HG02840 (cell line): Measurements from ENCODE around the gene CACNG6.
"Not testable (repeated sequence)": the region's sequence is repeated elsewhere in the genome, so short reads cannot be mapped to it uniquely, and the experiment has no call there.

Source experiments
- ATAC-seq: cut with Tn5 transposase; IDR thresholded peaks from one replicate; pipeline ENCODE4 v1.9.1; 2021; ENCODE audit warnings: mild to moderate bottlenecking, moderate library complexity, moderate number of reproducible peaks; ENCODE audit not compliant: unreplicated experiment, low FRiP score

Gene CACNG6

DNA sequence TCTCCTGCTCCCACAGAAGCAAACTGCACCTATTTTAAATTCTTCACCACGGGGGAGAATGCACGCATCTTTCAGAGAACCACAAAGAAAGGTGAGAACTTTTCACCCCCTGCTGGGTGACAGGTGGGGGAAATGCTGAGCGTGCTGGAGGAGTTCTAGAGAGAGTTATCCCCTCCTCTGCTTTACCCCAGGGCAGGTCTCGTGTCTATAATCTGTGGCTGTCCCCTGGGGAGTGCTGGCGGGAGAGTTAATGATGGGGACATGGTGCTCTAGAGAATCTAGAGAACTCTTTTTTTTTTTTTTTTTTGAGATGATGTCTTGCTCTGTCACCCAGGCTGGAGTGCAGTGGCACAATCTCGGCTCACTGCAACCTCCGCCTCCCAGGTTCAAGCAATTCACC is 6.8 kb downstream of the CACNG6 start:
- ATAC-seq = no peak

DNA sequence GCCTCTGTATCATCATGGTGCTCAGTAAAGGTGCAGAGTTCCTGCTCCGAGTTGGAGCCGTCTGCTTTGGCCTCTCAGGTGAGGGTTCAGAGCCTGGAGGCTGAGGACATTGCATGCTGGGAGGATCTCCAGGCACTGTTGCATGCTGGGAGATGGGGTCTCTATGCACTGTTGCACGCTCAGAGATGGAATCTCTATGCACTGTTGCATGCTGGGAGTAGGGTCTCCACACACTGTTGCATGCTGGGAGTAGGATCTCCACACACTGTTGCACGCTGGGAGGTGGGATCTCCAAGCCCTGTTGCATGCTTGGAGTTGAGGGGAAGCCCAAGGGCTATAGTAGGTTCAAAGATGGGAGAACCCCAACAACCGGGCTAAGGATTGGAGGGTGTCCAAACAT is 8.3 kb downstream of the CACNG6 start:
- no peak for ATAC-seq

DNA sequence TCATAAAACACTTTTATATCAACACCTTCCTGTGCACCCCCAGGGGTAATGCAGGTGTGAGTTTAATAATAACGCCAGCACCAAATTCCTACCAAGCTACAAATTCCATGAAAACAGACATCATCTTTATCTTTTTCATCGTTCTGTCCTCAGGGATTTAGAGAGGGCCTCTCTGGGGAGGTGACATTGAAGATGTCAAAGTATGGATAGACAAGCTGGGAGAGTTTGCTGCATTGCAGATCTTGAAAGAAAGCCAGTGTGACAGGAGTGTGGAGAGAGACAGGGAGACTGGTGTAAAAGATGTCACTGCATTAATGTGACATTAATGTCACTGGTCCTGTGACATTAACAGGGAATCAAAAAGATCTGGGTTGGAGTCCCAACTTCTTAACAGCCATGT is 10.1 kb downstream of the CACNG6 start:
- no peak for ATAC-seq

DNA sequence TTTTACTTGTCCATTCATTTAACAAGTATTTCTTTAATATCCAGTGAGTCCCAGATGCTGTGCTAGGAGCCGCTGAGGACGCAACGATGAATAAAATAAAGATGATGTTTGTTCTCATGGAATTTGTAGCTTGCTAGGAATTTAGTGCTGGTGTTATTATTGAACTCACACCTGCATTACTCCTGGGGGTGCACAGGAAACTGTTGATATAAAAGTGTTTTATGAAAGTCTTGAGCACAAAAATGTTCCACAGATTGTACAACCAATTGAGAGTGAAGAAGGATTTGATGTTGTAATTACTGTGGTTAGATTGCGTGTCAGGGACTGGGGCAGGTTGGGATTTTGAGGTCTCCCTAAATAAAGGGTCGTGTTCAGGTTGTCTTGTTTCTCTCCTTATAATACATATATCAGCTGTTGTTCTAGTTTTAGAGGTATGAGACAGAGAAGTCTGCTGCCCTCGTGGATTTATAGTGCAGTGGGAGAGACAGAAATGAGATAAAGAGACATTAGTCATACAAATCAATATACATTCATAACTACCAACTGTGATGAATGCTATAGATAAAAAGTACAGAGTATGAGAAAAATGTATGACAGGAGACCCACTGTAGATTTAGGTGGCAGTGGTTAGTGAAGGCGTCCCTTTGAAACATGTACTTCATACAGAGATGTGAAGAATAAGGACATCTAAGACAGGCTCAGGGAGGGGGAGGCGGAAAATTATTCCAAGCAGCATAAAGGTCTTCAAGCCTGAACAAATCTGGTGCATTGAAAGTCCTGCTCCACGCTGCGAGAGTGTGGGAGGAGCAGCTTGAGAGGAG is 11.3 kb downstream of the CACNG6 start:
- ATAC-seq = no peak

DNA sequence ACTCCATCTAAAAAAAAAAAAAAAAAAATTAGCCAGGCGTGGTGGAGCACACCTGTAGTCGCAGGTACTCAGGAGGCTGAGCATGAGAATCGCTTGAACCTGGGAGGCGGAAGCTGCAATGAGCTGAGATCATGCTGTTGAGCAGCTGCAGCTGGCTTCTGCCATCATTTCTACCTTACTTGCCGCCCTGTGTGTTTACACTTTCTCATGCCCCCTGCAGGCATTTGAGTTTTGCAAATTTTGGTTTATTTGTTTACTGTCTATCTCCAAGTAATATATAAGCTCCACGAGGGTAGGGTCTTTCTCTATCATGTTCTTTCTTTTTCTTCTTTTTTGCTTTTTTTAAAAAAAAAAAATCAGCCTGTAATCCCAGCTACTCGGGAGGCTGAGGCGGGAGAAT is 18.0 kb downstream of the CACNG6 start:
- no peak for ATAC-seq

DNA sequence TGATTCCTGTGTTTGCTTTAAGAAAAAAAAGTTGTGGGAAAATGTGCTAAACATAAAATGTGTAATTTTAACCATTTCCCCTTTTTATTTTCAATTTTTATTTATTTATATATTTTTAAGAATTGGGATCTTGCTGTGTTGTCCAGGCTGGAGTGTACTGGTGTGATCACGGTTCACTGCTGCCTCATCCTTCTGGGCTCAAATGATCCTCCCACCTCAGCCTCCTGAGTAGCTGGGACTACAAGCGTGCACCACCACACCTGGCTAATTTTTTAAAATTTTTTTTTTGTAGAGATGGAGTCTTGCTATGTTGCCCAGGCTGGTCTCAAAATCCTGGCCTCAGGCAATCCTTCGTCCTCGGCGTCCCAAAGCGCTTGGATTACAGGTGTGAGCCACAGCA is 19.0 kb downstream of the CACNG6 start:
- ATAC-seq = no peak

DNA sequence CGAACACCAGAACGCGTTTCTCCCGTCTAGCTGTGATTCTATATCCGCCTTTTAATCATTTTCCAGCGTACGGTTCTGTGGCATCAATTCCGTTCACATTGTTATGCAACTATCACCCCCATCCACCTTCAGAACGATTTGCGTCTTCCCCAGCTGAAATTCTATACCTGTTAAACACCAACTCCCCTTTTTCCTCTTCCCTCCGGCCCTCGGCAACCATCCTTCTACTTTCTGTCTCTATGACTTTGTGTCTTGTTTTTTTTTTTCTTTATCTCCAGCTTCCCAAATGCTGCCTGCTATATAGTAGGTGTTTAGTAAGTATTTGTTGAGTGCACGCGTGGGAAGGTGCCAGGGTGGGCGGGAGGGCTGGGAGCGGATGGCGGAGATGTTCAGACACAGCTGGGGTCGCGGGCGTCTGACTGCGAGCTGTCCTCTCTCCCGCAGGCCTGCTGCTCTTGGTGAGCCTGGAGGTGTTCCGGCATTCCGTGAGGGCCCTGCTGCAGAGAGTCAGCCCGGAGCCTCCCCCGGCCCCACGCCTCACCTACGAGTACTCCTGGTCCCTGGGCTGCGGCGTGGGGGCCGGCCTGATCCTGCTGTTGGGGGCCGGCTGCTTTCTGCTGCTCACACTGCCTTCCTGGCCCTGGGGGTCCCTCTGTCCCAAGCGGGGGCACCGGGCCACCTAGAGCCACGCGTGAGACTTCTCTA is 20.2 kb downstream of the CACNG6 start:
- ATAC-seq = no peak

DNA sequence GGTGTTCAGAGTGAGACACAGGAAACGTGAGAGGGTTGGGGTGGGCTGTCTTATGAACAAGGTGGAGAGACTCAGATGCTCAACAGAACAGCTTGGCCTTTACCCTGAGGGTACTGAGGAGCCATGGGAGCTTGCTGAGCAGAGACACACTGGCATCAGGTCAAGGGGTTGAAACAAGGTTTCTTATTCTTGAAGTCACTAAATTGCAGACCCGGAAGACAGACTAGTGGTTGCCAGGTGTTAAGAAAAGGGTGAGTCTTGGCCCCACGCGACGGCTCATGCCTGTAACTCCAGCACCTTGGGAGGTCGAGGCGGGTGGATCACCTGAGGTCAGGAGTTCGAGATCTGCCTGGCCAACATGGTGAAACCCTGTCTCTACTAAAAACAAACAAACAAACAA is 22.4 kb downstream of the CACNG6 start:
- no peak for ATAC-seq

DNA sequence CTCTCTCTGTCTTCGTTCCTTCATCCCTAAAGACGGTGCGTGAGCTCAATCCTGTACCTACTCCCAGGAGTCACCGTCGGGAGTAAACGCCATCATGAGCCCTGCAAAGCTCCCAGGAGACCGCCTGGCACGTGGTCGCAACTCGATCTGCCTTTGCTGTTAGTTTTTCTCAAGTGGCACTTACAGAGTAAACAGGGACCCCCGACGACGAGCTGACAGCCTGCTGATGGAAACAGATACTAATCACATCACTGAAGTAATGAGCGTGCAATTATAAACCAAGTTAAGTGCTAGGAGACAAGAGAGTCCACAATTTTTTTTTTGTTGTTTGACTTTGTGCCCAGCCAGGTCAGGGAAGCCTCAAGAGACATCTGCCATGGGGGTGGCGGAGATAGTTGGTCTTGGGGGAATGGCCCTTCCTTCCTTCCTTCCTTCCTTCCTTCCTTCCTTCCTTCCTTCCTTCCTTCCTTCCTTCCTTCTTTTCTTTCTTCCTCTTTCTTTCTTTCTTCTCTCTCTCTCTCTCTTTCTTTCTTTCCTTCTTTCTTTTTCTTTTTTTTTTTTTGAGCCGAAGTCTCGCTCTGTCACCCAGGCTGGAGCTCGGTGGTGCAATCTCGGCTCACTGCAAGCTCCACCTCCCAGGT is 23.6 kb downstream of the CACNG6 start:
- ATAC-seq = no peak

DNA sequence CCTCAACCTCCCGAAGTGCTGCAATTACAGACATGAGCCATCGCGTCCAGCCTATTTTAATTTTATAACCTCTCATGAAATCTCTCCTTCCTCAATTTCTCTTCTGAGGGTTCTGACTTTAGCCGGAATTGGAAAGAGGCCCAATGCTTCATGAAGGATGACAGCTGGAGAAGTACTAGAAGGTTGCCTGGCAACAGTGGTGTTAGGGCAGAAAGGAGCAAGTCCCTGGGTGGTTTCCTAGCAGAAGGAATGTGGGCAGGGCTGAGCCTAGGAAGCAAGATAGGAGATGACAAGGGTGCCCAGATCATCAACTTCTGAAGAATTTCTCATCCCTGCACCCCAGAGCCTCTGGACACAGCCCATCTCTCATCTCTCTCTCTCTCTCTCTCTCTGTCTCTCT is 25.8 kb downstream of the CACNG6 start:
- no peak for ATAC-seq

DNA sequence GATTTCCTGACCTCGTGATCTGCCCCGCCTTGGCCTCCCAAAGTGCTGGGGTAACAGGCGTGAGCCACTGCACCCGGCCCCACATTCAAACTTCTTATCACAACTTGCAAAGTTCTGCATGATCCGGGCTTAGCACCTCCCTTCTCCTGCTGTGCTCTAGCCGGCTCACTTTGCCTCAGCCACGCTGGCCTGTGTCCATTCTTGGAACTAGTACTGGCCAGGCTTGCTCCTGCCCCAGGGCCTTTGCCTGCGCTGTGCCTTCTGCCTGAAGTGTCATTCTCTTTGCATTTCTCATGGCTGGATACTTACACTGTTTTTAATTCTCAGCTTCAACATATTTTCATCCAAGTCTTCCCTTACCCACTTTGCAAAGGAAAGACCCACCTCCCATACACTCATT is 29.9 kb downstream of the CACNG6 start:
- no peak for ATAC-seq

DNA sequence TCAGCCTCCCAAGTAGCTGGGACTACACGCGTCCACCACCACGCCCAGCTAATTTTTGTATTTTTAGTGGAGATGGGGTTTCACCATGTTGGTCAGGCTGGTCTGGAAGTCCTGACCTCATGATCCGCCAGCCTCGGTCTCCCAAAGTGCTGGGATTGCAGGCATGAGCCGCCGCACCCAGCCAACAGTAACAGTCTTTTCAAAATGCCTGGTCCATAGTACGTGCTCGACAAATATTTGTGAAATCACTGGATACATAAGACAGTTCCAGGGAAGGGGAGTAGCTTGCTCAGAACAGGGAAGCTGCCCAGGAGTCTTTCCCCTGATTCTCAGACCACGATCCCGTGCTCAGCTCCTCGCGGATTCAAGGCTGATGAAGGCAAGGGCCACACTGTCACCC is 30.5 kb downstream of the CACNG6 start:
- no peak for ATAC-seq

DNA sequence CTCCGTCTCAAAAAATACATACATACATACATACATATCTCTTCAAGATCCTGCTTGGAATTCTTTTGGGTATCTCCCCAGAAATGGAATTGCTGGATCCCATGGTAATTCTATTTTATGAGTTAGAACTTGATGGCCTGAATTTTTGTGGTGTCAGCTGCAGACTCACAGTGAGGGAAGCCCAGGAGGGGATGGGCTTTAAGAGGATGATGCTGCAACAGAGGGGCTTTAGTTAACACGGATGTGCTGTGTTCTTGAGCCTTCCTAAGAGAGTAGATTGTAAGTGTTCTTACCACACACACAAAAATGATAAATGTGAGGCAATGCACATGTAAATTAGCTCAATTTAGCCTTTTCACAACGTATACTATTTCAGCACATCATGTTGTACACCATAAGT is 31.8 kb downstream of the CACNG6 start:
- ATAC-seq = no peak

DNA sequence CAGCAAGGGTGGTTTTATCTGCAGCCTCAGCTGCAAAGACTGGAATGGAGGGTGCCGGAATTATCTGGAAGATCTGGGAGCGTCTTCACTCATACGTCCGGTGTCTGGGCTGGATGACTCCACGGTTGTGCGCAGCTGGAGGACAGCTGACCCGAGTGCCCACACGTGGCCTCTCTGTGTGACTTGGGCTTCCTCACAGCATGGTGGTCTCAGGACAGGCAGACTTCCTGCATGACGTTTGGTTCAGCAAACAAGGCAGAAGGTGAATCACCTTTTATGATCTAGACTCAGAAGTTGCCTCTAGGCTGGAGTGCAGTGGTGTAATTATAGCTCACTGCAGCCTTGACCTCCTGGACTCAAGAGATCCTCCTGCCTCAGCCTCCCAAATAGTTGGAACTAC is 33.2 kb downstream of the CACNG6 start:
- ATAC-seq = no peak

DNA sequence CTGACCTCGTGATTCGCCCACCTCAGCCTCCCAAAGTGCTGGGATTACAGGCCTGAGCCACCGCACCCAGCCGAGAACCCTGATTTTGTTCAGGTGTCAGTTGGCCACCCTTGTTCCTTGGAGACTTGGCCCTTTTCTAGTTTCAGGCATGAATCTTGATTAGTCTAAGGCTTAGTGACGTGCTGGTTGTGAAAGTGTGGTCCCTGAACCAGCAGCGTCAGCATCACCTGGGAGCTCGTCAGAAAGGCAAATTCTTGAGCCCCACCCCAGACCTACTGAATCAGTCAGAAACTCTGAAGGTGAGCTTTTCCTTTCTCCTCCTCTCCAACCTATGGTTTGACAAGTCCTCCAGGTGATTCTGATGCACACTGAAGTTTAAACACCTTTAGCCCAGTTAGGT is 35.2 kb downstream of the CACNG6 start:
- no peak for ATAC-seq

DNA sequence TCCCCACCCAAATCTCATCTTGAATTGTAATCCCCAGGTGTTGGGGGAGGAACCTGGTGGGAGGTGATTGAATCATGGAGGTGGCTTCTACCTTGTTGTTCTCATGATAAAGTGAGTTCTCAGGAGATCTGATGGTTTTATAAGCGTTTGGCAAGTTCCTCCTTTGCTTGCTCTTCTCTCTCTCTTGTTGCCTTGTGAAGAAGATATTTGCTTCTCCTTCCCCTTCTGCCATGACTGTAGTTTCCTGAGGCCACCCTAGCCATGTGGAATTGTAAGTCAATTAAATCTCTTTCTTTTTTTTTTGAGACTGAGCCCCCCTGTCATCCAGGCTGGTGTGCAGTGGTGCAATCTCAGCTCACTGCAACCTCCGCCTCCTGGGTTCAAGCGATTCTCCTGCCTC is 37.9 kb downstream of the CACNG6 start:
- ATAC-seq = no peak

DNA sequence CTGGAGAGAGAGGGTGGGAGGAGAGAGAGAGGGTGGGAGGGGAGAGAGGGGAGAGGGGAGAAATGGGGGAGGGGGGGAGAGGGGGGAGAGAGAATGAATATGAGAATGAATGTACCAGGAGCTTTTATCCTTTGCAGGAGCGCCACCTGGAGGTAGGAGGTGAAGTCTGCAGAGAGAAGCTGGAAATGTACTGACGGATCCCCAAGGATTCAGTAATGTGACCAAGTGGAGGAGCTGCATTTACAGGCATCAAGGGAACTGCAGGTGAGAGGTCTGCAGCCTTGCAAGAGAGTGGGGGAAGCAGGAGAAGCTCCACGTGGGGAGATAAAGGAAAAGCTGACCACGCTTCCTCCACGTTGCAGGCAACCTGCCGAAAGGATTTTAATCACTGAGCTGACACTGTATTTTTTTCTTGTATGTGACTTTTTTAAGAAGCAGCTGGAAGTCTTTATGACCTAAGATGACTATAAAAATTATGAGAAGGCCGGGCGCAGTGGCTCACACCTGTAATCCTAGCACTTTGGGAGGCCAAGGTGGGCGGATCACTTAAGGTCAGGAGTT is 38.6 kb downstream of the CACNG6 start:
- no peak for ATAC-seq

DNA sequence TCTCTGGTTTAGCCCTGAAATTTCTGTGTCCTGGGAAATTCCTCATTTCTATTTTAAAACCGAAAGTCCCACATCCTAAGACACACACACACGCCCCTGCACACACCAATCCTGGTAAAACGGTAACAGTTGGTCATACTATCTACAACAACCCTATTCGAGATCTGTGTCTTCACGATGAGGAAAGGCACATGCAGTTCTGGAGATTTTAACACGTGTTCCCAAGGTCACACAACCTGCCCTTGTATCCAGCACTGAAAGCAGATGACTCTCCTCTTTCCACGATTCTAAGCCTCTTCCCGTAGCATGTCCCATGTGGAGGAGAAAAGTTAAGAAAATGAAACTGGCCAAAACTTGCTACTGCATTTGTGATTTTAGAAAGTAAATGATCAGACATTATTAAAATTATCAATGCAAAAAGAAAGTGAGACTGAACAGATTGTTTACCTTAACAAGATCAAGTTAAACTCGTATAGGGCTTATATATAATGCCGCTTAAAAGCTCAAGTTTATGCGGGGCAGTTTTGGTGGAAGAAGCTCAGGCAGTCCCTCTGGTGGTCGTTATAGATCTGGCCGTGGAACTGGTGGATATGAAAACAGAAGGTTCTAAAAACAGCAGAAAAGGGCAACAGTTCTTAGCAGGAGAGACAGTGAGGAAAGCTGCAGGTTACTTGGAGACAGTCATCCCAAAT is 39.6 kb downstream of the CACNG6 start:
- ATAC-seq = no peak

DNA sequence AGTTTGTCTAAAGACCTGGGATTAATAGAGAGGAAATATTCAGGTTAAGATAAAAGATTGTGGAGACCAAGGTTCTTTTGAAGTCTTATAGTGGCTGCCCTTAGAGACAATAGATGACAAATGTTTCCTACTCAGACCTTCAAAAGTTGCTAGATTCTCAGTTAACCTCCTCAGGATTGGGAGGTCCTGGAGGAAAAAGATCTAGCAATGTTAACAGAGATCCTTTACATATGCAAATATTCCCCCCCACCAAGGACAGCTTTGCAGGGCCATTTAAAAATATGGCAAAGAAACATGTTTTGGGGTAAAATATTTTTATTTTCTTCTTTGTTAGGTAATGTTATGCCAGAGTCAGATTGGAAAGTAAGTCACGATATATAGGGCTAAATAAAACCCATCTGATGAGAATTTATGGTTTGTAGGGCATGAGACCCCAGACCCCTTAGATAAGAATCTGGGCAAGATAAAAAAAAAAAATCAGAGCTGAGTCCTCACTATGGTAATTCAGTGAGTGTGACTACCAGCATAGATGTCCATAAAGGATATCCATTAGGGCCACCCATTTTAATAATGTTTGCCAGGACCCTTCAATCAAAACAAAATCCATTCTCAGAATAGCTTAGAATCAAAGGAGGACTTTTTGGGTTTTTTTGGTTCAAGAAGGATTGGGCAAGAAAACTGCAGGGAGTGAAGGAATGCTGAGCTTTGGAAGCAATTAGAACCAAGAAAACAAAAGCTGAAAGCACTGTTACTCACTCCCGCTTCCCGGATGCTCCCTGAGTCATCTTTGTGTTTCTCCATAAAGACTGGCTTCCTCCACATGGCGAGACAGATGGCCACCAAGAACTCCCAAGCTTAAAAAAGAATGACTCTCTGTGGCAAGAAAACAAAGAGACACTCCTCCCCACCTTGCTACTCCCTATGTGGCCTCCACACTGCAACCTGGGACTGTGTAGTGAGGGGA is 44.1 kb downstream of the CACNG6 start:
- ATAC-seq = no peak

DNA sequence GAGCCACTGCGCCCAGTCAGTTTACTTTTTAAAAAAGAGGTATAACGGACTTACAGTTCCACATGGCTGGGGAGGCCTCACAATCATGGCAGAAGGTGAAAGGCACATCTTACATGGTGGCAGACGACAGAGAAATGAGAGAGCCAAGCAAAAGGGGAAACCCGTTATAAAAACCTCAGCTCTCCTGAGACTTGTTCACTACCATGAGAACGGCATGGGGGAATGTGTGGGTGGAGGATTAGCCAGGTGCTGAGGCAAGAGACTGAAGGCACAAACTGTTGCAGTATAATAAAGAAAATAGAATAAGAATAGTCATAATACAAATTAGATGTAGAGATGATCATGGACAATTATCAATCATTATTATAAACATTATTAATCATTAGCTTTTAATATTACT is 45.1 kb downstream of the CACNG6 start:
- ATAC-seq = not testable (repeated sequence)
